ENCODE data around the gene GLT1D1. TPM values are rescaled to one million over a fixed set of nuclear protein-coding genes. Genes with fewer than 3 reads are reported as not detected.

GLT1D1 gene
- total and polyA plus RNA-seq, 2 experiments from 2014 or later: 1.4 to 4.4 TPM

DNA sequence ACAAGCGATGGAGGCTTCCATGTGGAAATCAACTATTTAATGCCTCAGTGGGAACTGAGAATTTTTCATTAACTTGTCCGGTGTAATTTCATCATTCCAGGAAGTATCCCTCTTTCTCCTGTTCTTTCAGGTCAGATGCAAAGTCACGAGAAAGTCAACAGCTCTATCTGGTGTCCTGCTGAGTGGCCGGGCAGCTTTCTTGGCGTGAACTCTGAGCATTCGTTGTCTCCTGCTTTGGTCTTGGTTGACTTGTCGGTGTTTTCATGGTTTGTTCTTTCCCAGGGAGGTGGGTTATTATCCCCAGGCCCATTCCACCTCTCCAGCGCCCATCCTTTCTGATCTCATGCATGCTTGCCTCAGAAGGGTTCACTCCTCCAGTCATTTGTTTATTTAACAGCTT lies 149.1 kb downstream of the GLT1D1 start:
- DNase-seq (ENCODE audit: low spot score) (no peak), ATAC-seq (no peak)
- H3K36me3 ChIP-seq (ENCODE audit: insufficient read depth): no peaks in the 10 kb centered on the region
- H3K36me3 Mint-ChIP-seq (ENCODE audit: low read depth): peaks cover 40% of the 10 kb centered on the region
- no peaks in the 10 kb centered on the region for H3K4me1 Mint-ChIP-seq
- no peak overlapping the region for H3K27ac Mint-ChIP-seq
- H3K4me1 ChIP-seq (ENCODE audit: insufficient read depth): no peaks in the 10 kb centered on the region
- H3K4me2 ChIP-seq: no peak overlapping the region
- peaks cover 90% of the 10 kb centered on the region for H3K9me3 Mint-ChIP-seq
- no peak overlapping the region for H2AFZ ChIP-seq
- H3F3A ChIP-seq (replicated peaks; ENCODE audit: low read depth): no peaks in the 10 kb centered on the region
- H3K4me3 Mint-ChIP-seq: no peak overlapping the region
- H3K79me2 ChIP-seq (replicated peaks; ENCODE audit: insufficient read depth): no peaks in the 10 kb centered on the region
- no peak overlapping the region for H3K27ac ChIP-seq (ENCODE audit: low read depth)
- H4K20me1 ChIP-seq (replicated peaks; ENCODE audit: insufficient read depth): no peaks in the 10 kb centered on the region
- no peaks in the 10 kb centered on the region for H3K27me3 Mint-ChIP-seq (ENCODE audit: insufficient read depth, low read depth, poor library complexity)
- no peak for TF ChIP-seq EZH2 (IDR thresholded peaks at IDR 0.05; ENCODE audit: low read depth, unreplicated experiment)
- TF ChIP-seq EZH2phosphoT487 (IDR thresholded peaks at IDR 0.05; ENCODE audit: unreplicated experiment): no peak
- TF ChIP-seq JUNB (IDR thresholded peaks at IDR 0.05; ENCODE audit: unreplicated experiment): no peak
- no peak for TF ChIP-seq ZNF114 (CRISPR knock-in tag; IDR thresholded peaks at IDR 0.05)
- TF ChIP-seq, protein P1, sequence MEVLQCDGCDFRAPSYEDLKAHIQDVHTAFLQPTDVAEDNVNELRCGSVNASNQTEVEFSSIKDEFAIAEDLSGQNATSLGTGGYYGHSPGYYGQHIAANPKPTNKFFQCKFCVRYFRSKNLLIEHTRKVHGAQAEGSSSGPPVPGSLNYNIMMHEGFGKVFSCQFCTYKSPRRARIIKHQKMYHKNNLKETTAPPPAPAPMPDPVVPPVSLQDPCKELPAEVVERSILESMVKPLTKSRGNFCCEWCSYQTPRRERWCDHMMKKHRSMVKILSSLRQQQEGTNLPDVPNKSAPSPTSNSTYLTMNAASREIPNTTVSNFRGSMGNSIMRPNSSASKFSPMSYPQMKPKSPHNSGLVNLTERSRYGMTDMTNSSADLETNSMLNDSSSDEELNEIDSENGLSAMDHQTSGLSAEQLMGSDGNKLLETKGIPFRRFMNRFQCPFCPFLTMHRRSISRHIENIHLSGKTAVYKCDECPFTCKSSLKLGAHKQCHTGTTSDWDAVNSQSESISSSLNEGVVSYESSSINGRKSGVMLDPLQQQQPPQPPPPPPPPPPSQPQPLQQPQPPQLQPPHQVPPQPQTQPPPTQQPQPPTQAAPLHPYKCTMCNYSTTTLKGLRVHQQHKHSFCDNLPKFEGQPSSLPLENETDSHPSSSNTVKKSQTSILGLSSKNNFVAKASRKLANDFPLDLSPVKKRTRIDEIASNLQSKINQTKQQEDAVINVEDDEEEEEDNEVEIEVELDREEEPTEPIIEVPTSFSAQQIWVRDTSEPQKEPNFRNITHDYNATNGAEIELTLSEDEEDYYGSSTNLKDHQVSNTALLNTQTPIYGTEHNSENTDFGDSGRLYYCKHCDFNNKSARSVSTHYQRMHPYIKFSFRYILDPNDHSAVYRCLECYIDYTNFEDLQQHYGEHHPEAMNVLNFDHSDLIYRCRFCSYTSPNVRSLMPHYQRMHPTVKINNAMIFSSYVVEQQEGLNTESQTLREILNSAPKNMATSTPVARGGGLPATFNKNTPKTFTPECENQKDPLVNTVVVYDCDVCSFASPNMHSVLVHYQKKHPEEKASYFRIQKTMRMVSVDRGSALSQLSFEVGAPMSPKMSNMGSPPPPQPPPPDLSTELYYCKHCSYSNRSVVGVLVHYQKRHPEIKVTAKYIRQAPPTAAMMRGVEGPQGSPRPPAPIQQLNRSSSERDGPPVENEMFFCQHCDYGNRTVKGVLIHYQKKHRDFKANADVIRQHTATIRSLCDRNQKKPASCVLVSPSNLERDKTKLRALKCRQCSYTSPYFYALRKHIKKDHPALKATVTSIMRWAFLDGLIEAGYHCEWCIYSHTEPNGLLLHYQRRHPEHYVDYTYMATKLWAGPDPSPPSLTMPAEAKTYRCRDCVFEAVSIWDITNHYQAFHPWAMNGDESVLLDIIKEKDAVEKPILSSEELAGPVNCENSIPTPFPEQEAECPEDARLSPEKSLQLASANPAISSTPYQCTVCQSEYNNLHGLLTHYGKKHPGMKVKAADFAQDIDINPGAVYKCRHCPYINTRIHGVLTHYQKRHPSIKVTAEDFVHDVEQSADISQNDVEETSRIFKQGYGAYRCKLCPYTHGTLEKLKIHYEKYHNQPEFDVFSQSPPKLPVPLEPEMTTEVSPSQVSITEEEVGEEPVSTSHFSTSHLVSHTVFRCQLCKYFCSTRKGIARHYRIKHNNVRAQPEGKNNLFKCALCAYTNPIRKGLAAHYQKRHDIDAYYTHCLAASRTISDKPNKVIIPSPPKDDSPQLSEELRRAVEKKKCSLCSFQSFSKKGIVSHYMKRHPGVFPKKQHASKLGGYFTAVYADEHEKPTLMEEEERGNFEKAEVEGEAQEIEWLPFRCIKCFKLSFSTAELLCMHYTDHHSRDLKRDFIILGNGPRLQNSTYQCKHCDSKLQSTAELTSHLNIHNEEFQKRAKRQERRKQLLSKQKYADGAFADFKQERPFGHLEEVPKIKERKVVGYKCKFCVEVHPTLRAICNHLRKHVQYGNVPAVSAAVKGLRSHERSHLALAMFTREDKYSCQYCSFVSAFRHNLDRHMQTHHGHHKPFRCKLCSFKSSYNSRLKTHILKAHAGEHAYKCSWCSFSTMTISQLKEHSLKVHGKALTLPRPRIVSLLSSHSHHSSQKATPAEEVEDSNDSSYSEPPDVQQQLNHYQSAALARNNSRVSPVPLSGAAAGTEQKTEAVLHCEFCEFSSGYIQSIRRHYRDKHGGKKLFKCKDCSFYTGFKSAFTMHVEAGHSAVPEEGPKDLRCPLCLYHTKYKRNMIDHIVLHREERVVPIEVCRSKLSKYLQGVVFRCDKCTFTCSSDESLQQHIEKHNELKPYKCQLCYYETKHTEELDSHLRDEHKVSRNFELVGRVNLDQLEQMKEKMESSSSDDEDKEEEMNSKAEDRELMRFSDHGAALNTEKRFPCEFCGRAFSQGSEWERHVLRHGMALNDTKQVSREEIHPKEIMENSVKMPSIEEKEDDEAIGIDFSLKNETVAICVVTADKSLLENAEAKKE (CRISPR knock-in tag; IDR thresholded peaks at IDR 0.05): no peak
- H3K9me2 ChIP-seq (ENCODE audit: insufficient read depth): no peaks in the 10 kb centered on the region
- H3K27me3 ChIP-seq (ENCODE audit: insufficient read depth): no peaks in the 10 kb centered on the region
- H3K4me3 ChIP-seq: no peak overlapping the region

- peaks cover 3% of the 10 kb centered on the region for H3K27me3 Mint-ChIP-seq (ENCODE audit: insufficient read depth, low read depth, poor library complexity)
- no peaks in the 10 kb centered on the region for H3K9me2 ChIP-seq (ENCODE audit: insufficient read depth)
- no peak overlapping the region for H3K27ac Mint-ChIP-seq
- H3K4me1 ChIP-seq (ENCODE audit: insufficient read depth): no peaks in the 10 kb centered on the region
- peaks cover 91% of the 10 kb centered on the region for H3K9me3 Mint-ChIP-seq
- H3K27me3 ChIP-seq (ENCODE audit: insufficient read depth): no peaks in the 10 kb centered on the region
- no peaks in the 10 kb centered on the region for H3F3A ChIP-seq (replicated peaks; ENCODE audit: low read depth)
- TF ChIP-seq NANOG (IDR thresholded peaks at IDR 0.05; ENCODE audit: borderline replicate concordance) (no peak), POLR2AphosphoS5 (IDR thresholded peaks at IDR 0.05; ENCODE audit: low read depth) (no peak), STAT1 (IDR thresholded peaks at IDR 0.05; ENCODE audit: unreplicated experiment) (no peak)
- peaks cover 46% of the 10 kb centered on the region for H3K36me3 Mint-ChIP-seq (ENCODE audit: low read depth)
- H3K4me3 ChIP-seq: no peak overlapping the region
- no peaks in the 10 kb centered on the region for H3K79me2 ChIP-seq (replicated peaks; ENCODE audit: insufficient read depth)
- ATAC-seq (no peak), DNase-seq (ENCODE audit: low spot score) (no peak)
- no peak overlapping the region for H2AFZ ChIP-seq
- H3K4me1 Mint-ChIP-seq: no peaks in the 10 kb centered on the region
- no peak overlapping the region for H3K4me2 ChIP-seq
- no peak overlapping the region for H3K4me3 Mint-ChIP-seq
- H3K36me3 ChIP-seq (ENCODE audit: insufficient read depth): no peaks in the 10 kb centered on the region
- no peak overlapping the region for H3K27ac ChIP-seq (ENCODE audit: low read depth)
- no peaks in the 10 kb centered on the region for H4K20me1 ChIP-seq (replicated peaks; ENCODE audit: insufficient read depth)
Measured at GRCh38 chr12:129005416-129005815, 152.1 kb downstream of the GLT1D1 start.
